H4 (cell line): ENCODE measurements around the gene RNF222. TPM values are rescaled to one million over a fixed set of nuclear protein-coding genes. Genes with fewer than 3 reads are reported as not detected.
"Not testable (repeated sequence)": the region's sequence is repeated elsewhere in the genome, so short reads cannot be mapped to it uniquely, and the experiment has no call there.

ENCODE experiments used
- DNase-seq: peaks from one replicate; pipeline ENCODE4 v3.0.0-alpha.2; 2015; ENCODE audit warnings: low spot score
- total RNA-seq: library from RNA; depleted of rRNA; stranded (reverse); fragments of >200 nt; shearing (Covaris generic); gene quantifications from 2 replicates; pipeline ENCODE4 v1.2.3, GENCODE V29; 2014

Gene RNF222
- total RNA-seq, 1 experiment from 2014 or later, result not detected

DNA sequence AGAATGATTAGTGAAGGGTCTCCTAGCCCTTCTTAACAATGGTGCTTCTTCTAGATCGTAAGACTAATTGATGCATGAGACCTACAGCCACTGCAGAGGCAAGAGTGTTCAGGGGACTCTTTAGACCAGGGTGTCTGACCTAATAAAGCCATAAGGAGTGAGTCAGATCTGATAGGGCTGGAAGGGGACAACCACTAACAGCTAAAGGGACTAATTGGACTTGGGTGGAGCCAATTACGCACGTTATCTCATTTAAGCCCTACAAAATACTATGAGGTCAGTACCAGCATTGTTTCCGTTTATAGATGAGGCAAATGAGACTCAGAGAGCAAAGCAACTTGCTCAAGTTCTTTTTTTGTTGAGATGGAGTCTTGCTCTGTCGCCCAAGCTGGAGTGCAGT, 14.5 kb upstream of the RNF222 start:
- no peak for DNase-seq

- DNase-seq, result no peak
Measured at GRCh38 chr17:8410883-8411238, 13.2 kb upstream of the RNF222 start.

GRCh38 chr17:8409966-8410882, 12.6 kb upstream of the RNF222 start:
- peak; percentile 75 for DNase-seq

DNA sequence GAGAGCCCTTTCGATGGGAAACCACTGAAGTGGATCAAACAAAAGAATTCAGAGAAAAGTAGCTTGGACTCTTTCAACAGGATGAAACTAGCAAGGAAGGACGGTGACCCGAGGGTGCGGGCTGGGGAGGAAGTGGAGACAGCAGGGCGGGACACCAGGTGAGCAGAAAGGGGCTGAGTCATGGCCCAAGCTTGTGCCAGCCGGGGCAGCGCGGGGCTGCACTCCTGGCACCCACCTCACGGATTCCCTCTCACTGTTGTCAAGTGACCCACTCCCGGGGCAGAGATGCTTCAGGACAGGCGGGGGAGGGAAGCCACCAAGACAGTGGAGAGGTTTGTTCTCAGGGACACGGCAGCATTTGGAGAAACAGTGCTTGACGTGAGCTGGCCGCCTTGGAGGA, 10.7 kb upstream of the RNF222 start:
- no peak for DNase-seq

- DNase-seq, result no peak
Measured at GRCh38 chr17:8406174-8406573, 8.5 kb upstream of the RNF222 start.

- DNase-seq, result no peak
Measured at GRCh38 chr17:8405499-8406016, 7.9 kb upstream of the RNF222 start.

GRCh38 chr17:8402921-8403536, 5.4 kb upstream of the RNF222 start:
- no peak for DNase-seq

GRCh38 chr17:8401107-8401506, 3.5 kb upstream of the RNF222 start:
- no peak for DNase-seq

DNA sequence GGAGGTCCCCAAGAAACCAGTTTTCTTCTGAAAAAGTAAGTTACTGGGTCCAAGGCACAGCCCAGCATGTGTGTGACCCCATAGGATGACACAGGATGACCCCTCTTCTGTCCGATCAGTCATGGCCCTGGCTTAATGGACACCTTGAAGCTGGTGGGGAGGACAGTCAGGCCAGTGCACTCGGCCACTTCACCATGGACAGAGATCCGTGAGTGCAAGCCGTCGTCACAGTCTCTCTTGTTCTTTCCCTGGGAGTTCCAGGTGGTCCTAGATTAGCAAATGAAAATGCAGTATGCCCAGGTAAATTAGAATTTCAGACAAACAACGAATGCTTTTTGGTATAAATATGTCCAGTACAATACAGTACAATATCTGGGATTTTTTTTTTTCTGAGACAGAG, 1.4 kb upstream of the RNF222 start:
- no peak for DNase-seq

GRCh38 chr17:8394497-8394896, 3.1 kb downstream of the RNF222 start:
- not testable (repeated sequence) for DNase-seq

DNA sequence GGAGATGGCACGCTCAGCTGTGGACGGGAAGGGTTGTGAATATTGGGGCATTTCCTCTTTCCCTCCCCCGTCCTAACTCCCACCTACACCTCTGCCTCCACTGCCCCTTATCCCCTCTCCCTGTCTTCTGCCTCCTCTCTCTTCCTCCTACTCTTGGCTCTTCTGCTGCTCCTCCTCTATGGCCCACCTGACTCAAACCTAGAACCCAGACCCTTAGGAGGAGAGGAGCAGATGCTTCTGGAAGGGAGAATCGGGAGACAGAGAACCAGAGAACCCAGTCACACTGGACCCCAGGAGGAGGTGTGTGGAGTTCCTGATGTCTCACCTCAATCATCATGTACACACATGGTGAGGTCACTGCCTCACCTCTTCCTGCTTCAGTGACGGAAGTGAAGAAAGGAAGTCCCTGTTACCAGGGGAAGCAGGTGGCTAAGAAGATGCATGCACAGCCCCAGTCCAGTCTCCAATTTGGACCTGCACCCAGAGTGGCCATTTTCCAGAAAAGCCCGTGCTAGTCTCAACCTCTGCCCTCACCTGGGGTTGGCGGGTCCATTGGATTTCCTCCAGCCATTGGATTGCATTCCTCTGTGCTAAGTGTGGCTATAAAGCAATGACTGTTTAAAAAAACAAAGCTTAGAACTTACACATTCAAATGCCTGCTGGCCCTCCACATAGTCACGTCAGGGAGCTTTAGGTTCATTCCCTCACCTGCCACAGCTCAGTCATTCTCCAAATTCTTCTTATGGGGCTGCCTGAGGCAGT, 4.0 kb downstream of the RNF222 start:
- DNase-seq, result no peak

DNA sequence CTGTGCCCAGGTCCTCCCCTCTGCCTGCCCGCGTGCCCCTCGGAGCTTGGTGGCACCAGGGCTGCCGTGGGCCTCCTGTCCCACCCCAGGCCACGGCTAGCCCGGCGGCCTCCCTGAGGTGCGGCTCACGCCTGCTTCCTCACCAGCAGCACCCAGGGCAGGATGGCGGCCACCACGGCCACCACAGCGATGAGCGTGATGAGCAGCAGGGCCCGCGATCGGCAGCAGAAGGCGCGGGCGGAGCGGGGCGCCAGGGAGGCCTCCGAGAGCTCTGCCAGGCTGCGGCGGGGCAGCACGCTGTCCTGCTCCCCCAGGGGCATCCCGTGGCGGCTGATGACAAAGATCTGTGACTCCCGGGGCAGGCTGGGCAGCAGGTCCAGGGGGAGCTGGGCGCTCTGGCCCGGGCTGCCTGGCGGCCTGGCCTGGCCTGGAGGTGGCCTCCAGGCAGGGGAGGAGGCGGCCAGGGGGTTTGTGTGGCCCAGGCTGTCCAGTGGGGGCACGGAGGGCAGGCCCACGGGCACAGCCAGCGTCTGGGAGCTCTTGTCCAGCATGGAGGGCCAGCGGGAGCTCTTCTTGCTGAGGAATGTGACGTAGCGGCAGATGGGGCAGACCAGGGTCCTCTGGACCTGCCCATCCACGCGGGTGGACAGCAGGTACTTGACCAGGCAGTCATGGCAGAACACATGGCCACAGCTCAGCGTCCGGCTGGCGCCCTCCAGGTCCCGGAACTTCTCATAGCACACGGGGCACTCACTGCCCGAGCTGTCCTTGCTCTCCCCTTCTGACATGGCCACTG, 4.8 kb downstream of the RNF222 start:
- no peak for DNase-seq

- DNase-seq, result no peak
Measured at GRCh38 chr17:8392274-8392673, 5.4 kb downstream of the RNF222 start.

GRCh38 chr17:8391711-8392110, 5.9 kb downstream of the RNF222 start:
- DNase-seq, result no peak

GRCh38 chr17:8387914-8388651, 9.5 kb downstream of the RNF222 start:
- no peak for DNase-seq

DNA sequence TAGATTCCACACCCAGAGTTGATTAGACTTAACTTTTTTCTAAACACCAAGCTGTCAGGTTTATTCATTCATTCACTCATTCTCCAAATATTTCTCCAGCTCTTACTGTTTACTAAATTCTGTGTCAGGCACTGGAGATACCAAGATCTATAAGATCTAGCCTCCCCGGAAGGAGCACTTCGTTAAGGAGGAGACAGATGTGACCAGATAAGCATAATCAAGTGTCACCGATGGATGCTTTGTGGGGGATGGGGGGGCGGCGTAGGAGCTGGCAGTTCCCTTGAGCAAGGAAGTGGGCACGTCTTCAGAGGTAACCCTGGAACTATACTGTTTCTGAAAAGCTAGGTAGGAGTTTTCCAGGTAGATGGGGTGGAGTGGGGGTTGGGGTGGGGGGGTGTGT, 10.8 kb downstream of the RNF222 start:
- DNase-seq, result no peak

GRCh38 chr17:8384801-8385378, 12.7 kb downstream of the RNF222 start:
- DNase-seq, result peak; percentile 31

GRCh38 chr17:8383143-8383822, 14.3 kb downstream of the RNF222 start, which contains the start of gene RPL26:
Gene RPL26 (minus strand): TSS chr17:8383193. CDS start chr17:8382310, 883 bp downstream.
- peak; percentile 94 for DNase-seq

- DNase-seq, result no peak
Measured at GRCh38 chr17:8382880-8383142, 14.8 kb downstream of the RNF222 start.
